NOMO-1 treated with dmso at 0.1 percent for 144 hours (cell line): ENCODE measurements around the gene SLX9.
"Not testable (repeated sequence)": the region's sequence is repeated elsewhere in the genome, so short reads cannot be mapped to it uniquely, and the experiment has no call there.

Experiments used
- DNase-seq: peaks from one replicate; lab custom pipeline; 2025; ENCODE audit not compliant: unreplicated experiment; lab: John Stamatoyannopoulos, UW

SLX9 gene

DNA sequence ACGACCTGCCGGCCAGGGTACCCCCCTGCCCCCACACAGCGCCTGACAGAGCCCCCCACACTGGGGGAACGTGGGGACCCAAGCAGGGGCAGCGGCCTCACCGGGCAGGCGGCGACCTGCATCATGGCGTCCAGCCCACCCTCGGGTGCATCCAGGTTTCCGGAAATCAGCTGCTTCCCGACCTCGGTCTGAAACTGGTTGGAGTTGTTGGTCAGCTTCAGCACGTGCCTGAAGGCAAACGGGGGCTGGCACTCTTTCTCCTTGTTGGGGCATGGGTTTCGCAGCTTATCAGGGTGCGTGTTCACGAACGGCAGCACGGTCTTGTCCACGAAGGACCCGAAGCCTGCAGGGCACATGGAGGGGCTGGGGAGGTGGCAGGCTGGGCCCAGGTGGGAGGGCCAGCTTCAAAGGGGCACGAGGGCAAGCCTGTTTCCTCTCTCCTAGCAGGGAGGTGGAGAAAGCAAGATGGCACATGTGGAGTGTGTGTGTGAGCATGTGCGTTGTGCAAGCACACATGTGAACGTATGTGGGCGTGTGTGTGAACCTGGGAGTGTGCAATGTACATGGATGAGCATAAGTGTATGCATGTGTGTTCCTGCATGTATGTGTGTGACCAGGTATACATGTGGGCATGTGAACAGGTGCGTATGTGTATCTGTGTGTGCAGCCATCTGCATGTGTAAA lies 38.3 kb upstream of the SLX9 start:
- no peak for DNase-seq

- no peak for DNase-seq
These were observed 37.4 kb upstream of the SLX9 start for GRCh38 chr21:44902268-44903049.

DNA sequence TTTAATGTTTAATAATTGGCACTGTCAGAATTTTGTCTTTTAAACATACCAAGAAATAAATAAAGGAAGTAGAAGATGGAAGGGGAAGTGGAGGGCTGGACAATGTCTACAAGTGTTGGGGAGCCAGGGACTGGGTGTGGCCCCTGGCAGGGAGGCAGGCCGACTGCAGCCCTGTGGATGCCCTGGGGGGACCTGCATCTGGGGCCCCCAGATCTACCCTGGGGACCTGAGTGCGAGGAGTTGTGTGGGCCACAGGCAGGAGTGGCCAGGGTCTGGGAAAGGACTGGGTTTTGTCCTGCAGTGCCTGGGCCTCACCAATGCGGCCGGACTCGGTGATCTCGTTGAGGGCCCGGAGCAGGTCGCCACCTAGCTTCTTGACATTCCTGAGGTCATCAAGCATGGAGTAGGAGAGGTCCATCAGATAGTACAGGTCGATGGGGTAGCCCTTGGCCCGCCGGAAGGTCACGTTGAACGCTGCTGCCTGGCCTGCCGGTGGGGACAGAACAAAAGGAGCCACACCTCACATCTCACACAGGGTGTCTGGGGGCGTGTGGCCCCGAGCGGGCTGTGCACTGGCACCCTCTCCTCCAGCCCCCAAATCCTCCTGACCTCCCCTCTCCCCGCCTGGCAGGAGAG lies 36.7 kb upstream of the SLX9 start:
- no peak for DNase-seq

DNA sequence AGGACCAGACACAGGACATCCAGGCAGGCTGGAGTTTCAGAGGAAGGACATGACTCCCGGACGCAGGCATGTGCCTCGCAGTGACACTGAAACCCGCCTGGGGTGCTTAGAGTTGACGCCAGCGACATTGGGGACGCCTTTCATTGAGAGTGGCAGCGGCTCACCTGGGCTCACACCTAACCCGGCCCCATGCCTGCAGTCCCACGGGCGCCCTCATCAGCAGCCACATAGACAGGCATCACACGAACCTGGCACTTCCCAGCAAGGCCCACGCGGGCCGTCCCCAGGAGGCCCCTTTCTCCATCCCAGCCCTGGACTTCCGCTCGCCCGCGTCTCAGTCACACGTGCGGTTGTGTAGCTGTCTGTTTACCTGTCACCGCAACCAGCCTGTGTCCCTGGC lies 36.1 kb upstream of the SLX9 start:
- DNase-seq = no peak

- no peak for DNase-seq
These were observed 35.5 kb upstream of the SLX9 start for GRCh38 chr21:44904141-44904923.

GRCh38 chr21:44905016-44905727 lies 34.7 kb upstream of the SLX9 start:
- no peak for DNase-seq

DNA sequence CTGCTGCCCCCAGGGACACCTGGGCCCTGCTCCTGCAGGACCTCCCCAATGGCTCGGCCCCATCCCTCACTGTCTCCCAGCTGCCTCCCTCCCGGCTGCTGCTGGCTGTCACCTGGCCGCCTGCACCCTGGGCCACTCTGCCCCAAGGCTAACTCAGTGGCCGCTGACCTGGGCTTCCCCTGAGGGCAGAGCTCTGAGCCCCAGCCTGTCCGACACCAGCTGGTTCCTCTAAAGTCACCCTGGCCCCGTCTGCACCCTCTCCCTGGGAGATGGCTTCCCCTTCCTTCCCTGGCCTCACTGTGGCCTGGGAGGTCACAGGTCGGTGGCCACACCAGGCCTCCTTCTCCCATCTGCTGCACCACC lies 34.1 kb upstream of the SLX9 start:
- no peak for DNase-seq

DNA sequence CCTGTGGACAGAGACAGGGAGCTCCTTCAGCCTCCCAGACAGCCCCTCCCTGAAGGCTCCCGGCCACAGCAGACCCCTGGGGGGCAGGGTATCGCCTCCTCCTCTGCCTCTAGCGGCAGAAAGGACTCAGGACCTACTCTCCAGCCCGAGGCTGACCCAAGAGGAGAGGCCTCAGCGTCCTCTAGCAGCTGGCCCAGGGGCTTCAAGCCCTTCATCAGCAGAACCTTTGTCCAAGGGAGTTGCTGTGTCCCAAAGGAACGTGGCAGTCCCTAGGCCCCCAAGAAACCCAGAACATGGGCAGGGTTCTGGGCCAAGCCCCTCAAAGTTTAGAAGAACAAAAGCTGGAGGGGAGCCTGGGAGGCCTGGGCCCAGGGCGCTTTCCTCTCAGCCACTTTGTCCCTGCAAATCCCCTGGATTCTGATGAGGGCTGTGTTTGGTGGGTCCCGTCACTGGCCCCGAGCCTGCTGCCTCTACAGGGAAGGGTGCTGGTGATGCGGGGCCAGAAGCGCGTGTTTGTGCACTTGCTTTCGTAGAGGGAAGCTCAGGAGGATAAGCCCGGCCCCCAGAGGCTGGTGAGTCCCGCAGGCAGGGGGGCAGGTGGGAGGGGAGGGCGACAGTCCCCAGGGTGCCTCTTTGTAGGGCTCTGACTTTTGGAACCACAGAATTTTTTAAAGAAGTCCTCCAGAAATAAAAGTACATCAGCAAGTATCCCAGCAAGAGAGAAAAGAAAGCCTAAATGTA lies 32.4 kb upstream of the SLX9 start:
- DNase-seq = no peak

DNA sequence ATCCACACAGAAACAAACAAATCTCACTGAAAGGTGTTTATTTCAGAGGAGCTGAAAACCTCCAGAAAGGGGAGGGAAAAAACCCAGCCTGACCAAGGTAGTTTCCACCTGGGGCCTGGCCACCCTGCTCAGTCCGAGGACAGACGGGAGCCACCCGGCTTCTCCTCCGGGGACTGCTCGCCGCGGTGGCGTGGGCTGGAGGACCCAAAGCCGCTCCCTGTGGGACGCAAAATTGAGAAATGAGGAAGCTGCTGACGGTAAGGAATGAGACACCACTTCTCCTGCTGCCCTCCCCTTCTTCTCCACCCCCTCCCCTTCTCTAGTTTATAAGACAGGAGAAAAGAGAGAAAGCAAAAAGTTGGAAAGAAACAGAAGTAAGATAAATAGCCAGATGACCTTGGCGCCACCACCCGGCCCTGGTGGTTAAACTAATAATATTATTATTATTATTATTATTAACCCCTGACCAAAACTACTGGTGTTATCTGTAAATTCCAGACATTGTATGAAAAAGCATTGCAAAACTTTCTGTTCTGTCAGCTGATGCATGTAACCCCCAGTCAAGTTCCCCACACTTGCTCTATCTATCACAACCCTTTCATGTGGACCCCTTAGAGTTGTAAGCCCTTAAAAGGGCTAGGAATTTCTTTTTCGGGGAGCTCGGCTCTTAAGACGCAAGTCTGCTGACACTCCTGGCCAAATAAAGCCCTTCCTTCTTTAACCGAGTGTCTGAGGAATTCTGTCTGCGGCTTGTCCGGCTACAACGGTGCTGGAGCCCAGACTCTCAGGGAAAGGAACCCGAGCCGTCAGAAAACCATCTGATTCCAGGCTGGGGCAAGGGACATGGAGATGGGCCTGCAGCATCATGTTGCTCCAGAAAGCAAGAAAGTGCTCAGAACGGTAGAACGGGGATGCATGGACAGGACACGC lies 31.6 kb upstream of the SLX9 start:
- DNase-seq = no peak

- no peak for DNase-seq
These were observed 30.9 kb upstream of the SLX9 start for GRCh38 chr21:44908908-44909307.

GRCh38 chr21:44909719-44910118 lies 30.1 kb upstream of the SLX9 start:
- DNase-seq = no peak

GRCh38 chr21:44910229-44911067 lies 29.4 kb upstream of the SLX9 start:
- no peak for DNase-seq

GRCh38 chr21:44911068-44911383 lies 28.8 kb upstream of the SLX9 start:
- DNase-seq = no peak

- DNase-seq = no peak
These were observed 28.3 kb upstream of the SLX9 start for GRCh38 chr21:44911384-44912157.

DNA sequence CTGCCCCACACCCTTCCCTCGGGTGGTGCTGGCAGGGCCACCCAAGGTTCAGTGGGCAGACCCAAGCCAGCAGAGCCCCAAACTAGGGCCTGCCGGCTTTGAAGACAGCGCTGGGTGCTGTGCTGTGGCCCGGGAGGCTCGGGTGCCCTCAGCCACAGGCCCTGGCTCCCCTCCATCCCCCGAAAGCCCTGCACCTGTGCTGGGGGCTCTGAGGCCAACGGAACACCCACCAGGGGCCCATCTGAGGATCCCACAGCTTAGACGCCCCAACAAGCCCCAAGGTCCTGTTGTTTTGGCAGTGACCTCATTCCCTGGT lies 27.7 kb upstream of the SLX9 start:
- DNase-seq = no peak

DNA sequence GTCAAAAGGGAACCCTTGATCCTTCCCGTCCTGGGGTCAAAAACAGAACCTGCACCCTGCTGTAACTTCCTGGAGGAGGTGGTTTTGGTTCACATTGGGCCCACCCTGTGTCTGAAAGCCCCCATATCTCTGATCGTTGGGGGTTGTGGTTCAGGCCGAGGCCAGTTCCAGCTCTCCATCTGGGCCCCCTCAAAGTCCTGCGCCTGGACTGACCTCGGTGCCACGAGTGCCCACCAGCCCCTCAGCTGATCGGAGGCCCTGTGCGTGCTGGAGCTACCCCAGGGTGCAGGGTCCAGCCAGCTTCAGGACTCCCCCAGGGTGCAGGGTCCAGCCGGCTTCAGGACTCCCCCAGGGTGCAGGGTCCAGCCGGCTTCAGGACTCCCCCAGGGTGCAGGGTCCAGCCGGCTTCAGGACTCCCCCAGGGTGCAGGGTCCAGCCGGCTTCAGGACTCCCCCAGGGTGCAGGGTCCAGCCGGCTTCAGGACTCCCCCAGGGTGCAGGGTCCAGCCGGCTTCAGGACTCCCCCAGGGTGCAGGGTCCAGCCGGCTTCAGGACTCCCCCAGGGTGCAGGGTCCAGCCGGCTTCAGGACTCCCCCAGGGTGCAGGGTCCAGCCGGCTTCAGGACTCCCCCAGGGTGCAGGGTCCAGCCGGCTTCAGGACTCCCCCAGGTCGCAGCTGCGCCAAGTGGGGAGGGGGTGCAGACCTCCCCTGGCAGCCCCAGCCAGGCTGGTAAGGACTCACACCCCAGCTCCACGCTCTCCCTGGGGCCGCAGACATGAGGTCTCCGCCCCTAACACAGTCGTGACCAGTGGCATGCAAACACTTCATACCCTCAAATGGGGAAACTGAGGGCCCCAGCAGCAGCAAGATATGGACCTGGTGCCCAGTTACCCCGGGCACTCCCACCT lies 27.1 kb upstream of the SLX9 start:
- DNase-seq = not testable (repeated sequence)
